ENCODE measurements around the gene RNF14. TPM values are rescaled to one million over a fixed set of nuclear protein-coding genes. Genes with fewer than 3 reads are reported as not detected.
A peak's percentile ranks its signal among the peaks of the same experiment; 100 is the strongest.

Gene RNF14
- total and polyA plus RNA-seq, 2 of the 8 experiments (the other 6 are each of a cell fraction or from before 2014, with no cell fraction given) = 4.7 to 20.2 TPM

GRCh38 chr5:141960449-141961323 is 8.2 kb upstream of the RNF14 start:
- Histone ChIP-seq H3K4ac (replicated peaks; ENCODE audit: insufficient read length, low read depth, low read length) (peak overlapping the region; percentile 30), H3K79me1 (ENCODE audit: low read depth, low read length) (no peaks in the 10 kb centered on the region), H3K4me2 (ENCODE audit: insufficient read depth in 1 of 2, low read depth in 2 of 2, low read length in 2 of 2) (0 out of 4 replicates have a peak overlapping the region, but pooled peaks of 1 of the 2 experiments have one; percentile 6), H2BK15ac (ENCODE audit: low read length) (peak overlapping the region; percentile 13; the same call in 1 of the 2 replicates), H3K23ac (ENCODE audit: insufficient read length) (no peak overlapping the region), H3K36me3 (ENCODE audit: control insufficient read depth in 2 of 4, insufficient read depth in 4 of 4, low read length in 3 of 4) (no peaks in the 10 kb centered on the region), H4K20me1 (replicated peaks in 1 of 2; ENCODE audit: control insufficient read depth in 1 of 2, insufficient read depth in 2 of 2, low read length in 2 of 2) (no peaks in the 10 kb centered on the region), H3K14ac (ENCODE audit: insufficient read length) (no peak overlapping the region), H3K79me2 (ENCODE audit: control insufficient read depth in 1 of 2, insufficient read depth in 2 of 2, low read length in 2 of 2) (no peaks in the 10 kb centered on the region), H4K91ac (replicated peaks; ENCODE audit: insufficient read length, low read length) (peak overlapping the region; percentile 9), H2AFZ (ENCODE audit: low read length) (peak overlapping the region; percentile 66; the same call in 1 of the 2 replicates), H2BK12ac (ENCODE audit: low read depth, low read length) (peak overlapping the region; percentile 82), H3K56ac (replicated peaks; ENCODE audit: insufficient read length, low read depth, low read length) (no peak overlapping the region), H4K5ac (ENCODE audit: insufficient read length, low read depth, low read length) (no peak overlapping the region), H2BK20ac (ENCODE audit: low read length) (no peak overlapping the region), H3K18ac (ENCODE audit: extremely low read depth, low read length) (peak overlapping the region; percentile 12; the same call in 1 of the 2 replicates), H2BK120ac (replicated peaks; ENCODE audit: low read depth, low read length) (peak overlapping the region; percentile 5), H4K8ac (ENCODE audit: extremely low read depth, insufficient read depth, low read length) (no peak overlapping the region; the same call in 1 of the 2 replicates), H3K9me3 (ENCODE audit: insufficient read depth in 2 of 2, low read depth in 1 of 2, low read length in 1 of 2) (no peaks in the 10 kb centered on the region), H3K4me1 (replicated peaks in 1 of 4; ENCODE audit: control insufficient read depth in 3 of 4, insufficient read depth in 4 of 4, low read length in 3 of 4) (peaks cover 2 to 9% (median 9%) of the 10 kb centered on the region in 4 experiments; a peak in 6 of 7 replicates), H3K23me2 (ENCODE audit: low read depth, low read length) (no peaks in the 10 kb centered on the region), H3K27me3 (replicated peaks in 1 of 4; ENCODE audit: control insufficient read depth in 3 of 4, extremely low read depth in 1 of 4, insufficient read depth in 3 of 4, low read length in 3 of 4) (no peaks in the 10 kb centered on the region; a peak in 1 of 7 replicates), H3K9ac (replicated peaks in 1 of 4; ENCODE audit: extremely low read depth in 1 of 4, low read depth in 3 of 4, low read length in 3 of 4) (no peak overlapping the region), H2AK5ac (ENCODE audit: low read depth, low read length) (no peak overlapping the region), H3K4me3 (ENCODE audit: extremely low read depth in 1 of 4, insufficient read depth in 2 of 4, low read depth in 3 of 4, low read length in 4 of 4) (no peak overlapping the region), H2BK5ac (ENCODE audit: low read depth, low read length) (peak overlapping the region; percentile 26), H3K27ac (ENCODE audit: low read depth, low read length) (no peak overlapping the region)
- POLR2A ChIA-PET (ENCODE audit: partially characterized antibody) = interaction anchor here (0.7 to 9.2 kb wide), 14 partner anchors 9 to 324 kb away, joined by 3 to 121 read pairs (median 4); partner anchors contain the start of genes HDAC3, RELL2 and RNF14
- CTCF ChIA-PET (ENCODE audit: partially characterized antibody) = interaction anchor here (0.6 to 13.3 kb wide), 82 partner anchors 9 to 590 kb away, joined by 3 to 324 read pairs (median 4); partner anchors contain the start of genes ARAP3, DELE1, FCHSD1 and PCDH1
- 31% methylated on average over 14 of the region's 14 CpGs; no CpG with 5 or more reads in 1 of the 2 experiments for WGBS, 2 experiments (ENCODE audit: extremely low coverage in 1 of 2, insufficient coverage in 1 of 2, insufficient read length in 1 of 2, insufficient replicate concordance in 2 of 2, low coverage in 1 of 2, low lambda C conversion rate in 2 of 2, missing lambda C conversion rate in 1 of 2)
- FAIRE-seq (peak; percentile 86), DNase-seq (ENCODE audit: low read depth in 1 of 2, low spot score in 2 of 2) (peak; percentile 50 to 92)
- no peak for TF ChIP-seq CBX8 (IDR thresholded peaks at IDR 0.05; ENCODE audit: borderline replicate concordance, low read depth, low read length)

All from H1 (cell line).